Effector CD8-positive, alpha-beta T cell (primary cell): Measurements from ENCODE around the gene NFYC.
"Not testable (repeated sequence)": the region's sequence is repeated elsewhere in the genome, so short reads cannot be mapped to it uniquely, and the experiment has no call there.

Experiments used
- DNase-seq: peaks from one replicate; lab custom pipeline; 2025; lab: John Stamatoyannopoulos, UW

Gene NFYC

DNA sequence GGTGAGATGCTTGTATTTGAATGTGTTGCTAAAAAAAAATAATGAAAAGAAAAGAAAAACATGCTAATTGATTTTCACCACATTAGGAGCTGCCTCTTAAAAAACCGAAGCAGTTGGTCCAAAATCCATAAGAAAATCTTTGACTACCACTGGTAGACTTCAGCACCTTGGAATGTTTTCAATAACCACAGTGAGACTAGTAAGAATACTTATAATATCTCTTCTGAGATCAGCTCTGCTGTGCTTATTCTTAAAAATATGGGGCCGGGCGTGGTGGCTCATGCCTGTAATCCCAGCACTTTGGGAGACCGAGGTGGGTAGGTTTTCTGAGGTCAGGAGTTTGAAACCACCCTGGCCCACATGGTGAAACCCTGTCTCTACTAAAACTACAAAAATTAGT is 15.1 kb downstream of the NFYC start:
- DNase-seq: no peak

DNA sequence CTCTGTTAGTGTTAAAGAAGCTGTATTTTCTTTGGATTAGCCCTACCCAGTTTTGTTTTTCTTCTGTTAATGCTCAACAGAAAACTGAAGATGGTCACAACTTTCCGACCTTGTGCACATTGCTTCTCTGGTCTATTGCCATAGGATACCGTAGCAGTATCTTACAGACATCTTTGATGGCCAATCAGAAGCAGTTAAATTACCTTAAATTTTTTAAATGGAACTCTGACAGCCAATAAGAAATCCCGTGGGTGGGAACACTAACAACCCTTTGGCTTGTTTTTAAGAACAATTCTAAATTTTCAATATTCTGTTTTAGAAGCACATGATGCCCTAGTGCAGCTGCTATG is 17.2 kb downstream of the NFYC start:
- no peak for DNase-seq

DNA sequence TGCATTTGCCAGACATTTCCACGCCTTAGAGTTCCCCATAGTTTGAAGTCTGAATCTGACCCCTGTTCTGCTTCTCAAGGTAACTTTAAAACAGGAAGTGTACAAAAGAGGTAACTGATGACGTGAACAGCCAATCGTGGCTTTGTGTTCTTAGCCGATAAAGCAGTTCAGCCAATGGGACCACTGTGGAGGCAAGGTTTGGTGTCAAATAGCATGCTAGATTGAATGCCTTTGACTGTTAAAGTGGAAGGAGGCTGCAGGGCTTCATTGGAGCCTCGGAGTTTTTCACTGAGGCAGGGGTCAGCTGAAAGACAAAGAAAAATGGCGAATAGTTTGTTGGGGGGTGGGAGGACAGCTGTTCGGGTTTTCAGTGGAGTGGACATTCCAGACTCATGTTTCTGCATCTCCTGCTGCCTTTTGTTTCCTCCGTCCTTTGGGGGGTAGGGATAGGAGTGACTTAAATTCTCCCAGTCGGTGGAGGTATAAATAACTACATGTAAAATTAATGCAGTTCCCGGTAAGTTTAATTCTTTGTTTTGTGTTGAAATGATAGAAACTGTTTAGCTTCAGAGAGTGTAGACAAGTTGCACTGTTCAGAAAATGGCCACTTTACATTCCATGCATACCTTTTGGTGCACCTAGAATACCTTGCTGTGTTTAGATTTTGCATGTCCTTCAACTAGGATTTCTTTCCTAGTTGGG is 17.7 kb downstream of the NFYC start:
- peak; percentile 67 for DNase-seq

DNA sequence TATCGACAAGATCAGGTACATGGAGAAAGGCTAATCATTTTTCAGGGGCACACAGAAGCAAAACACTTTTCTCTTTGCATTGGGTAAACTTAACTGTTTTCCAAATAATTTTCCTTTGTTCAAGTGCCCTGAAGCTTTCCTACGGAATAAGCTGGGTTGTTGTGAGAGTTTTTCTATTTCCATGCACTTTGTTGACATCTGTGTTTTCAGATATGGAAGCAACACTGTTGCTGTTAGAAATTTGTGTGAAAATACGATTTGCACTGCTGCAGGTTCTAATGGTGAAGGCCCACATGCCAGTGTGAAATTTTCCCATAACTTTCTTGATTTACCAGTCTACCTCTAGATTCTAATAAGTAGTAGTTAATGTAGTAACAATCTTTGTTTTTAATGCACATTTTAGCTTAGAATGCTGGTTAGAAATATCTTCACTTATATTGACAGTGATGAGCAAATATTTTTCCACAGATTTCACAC is 18.3 kb downstream of the NFYC start:
- DNase-seq: no peak

DNA sequence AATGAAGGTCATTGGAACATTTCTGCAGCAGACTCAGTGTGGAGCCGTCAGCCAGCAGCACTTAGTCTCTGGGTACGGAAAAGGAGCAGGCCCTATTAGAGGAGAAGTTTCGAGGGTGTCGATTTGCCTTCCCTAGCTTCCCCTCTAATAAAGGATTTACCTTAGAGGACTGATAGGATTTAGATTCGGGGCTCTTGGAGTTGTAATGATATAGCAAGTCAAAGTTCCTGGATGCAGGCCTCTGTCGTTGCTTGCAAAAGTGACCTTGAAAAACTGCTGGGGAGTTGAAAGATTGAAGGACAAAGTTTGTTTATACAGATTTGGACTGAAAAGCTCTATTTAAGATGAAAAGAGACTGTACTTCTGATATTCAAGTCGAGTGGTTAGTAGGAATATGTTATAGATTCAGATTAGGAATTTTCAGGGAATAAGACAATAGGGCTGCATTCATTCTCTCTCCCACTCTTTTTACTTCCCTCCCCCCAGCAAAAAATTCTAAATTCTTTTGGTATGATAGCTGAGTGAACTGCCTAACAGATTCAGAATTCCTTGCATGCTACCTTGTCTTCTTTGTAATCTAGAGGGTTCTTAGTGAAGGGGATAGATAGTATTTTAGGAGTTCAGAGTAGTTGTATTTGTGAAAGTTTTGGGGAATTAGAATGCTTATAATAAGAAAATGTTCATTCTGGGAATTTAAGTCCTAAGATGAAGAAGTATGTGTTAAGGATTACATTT is 19.2 kb downstream of the NFYC start:
- no peak for DNase-seq

DNA sequence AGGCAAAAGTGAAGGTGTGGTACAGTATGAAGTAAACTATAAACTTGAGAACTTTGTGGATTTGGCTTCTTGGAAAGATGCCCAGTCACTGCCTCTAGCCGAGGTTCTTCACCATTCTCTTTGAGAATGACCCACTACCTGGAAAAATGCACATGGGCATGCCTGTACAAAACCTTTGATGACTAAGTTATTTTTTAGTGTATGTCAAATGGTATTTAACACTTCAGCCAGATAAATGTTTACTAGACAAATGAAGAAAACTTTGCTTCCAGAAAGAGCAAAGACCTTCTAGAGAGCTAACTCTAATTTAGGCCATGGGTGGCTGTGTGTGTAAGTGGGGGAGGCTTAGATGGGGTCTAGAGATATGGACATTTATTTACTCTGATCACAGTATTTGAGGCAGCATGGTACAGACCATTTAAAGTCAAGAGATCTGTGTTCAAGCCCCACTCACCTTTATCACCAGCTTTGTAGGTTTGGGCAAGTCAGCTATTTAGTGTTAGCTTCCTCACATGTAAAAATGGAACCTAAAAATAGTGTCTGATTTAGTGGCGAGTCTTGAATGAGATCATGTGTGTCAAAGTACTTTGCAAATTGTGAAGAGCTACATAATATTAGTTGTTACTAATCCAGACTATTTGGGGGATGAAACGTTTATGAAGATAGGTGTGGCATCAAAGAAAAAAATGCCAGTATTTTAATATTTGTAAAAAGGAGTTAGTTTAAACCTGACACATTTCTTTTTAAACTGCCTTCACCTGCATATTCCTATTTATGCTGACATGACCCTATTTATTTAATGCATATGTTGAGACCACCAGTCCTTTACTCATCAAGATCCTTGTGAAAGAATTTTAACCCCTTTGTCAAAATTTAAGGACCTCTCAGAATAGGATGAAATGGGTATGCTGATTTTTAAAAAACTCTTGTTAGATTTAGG is 20.2 kb downstream of the NFYC start:
- no peak for DNase-seq

DNA sequence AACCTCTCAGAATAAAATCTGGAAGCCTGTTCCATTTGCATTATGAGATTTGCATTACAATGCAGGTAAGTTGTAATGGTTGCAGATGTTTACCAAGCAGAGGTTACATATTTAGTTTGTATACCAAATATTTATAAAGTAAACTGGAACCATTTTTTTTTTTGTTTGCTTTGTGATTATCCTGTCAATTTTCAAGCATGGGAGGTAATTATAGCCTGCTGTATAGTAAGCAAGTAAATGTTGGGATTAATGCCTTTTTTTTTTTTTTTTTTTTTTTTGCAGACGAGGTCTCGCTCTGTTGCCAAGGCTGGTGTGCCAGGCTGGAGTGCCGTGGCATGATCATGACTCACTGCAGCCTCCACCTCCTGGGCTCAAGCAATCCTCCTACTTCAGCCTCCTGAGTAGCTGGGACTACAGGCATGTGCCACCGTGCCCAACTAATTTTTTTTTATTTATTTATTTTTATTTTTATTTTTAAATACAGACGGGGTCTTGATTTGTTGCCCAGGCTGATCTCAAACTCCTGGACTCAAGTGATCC is 21.0 kb downstream of the NFYC start:
- no peak for DNase-seq

DNA sequence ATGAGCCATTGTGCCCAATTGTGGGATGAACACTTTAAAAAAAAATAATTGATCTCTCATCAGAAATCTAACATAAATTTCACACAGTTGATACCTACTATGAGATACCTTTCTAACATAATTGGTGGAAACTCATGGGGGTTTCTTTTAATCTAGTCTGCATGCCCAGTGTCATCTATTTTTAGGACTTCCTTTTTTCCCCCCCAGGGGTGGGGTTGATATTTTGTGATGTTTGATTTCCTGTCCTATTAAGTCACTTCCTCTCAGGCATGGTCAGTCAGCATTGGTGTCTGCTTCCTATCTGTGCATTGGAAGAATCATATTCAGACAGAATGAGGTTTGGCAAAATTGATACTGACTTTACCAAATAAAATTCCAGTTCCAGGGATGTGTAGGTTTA is 21.5 kb downstream of the NFYC start:
- DNase-seq: no peak

DNA sequence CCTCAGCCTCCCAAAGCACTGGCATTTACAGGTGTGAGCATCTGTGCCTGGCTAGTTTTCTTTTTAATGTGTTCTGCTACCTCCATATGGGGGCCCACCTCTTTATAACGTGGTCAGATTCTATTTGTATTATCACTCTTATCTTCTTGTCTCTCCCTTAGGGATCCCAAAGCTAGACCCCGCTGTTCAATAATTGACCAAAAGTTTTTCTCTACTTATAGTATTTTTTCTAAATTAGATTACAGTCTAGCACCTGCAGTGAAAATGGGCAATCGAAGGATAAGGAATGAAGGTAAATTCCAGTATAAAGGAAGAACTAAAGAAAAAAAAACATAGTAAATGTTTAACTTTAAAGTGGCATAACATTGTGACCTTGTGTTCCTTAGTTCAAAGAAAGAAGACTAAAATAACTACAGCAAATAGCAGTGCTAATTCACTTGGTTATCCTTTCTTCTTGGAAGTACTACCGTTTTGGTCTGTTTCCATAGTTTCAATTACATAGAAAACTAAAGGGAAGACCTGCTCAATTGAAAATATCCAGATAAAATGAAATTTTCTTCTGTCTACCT is 24.1 kb downstream of the NFYC start:
- DNase-seq: no peak

DNA sequence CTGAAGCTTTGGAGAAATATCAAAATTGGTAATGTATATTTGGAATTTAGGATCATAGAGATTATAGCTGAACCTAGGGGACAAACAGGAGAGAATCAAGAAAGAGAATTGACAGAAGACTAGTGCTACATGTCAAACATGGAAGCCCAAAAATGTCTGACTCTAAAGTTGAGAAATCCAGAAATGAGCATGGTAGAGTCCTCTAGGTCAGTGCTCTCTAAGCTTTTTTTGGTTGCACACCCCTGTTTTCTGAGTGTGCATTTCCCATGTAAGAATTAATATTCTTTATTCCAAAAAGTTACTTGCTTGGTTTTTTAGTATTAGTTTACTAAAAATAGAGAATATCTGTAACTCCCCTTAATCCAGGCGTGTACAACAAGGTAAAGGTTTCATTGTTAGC is 25.6 kb downstream of the NFYC start:
- no peak for DNase-seq

DNA sequence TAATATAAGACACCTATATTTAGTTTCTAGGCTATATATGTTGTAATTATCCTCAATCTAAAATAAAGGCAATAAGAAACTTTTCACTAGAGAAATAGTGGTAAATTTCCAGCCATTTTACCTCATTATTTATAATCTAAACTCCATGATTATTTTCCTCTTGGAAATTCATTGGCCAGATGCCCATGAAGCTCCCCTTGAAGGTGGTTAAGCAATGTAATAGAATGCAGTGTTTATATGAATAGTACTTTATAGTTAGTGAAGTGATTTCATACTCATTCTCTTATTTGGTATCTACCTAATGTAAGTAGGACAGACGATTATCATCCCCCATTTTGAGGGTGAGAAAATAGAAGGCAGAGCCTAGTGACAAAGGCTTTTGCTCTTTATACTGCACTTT is 26.5 kb downstream of the NFYC start:
- DNase-seq: no peak

DNA sequence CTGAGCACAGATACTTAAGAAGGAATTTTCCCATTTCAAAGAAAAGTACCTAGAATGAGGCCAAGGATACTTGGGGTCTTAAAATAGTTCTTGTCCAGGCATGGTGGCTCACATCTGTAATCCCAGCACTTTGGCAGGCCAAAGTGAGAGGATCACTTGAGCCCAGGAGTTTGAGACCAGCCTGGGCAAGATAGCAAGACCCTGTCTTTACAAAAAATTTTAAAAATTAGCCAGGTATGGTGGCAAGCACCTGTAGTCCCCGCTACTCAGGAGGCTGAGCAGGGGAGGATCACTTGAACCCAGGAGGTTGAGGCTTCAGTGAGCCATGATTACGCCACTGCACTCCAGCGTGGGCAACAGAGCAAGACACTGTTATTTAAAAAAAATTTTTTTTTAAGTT is 29.0 kb downstream of the NFYC start:
- no peak for DNase-seq

DNA sequence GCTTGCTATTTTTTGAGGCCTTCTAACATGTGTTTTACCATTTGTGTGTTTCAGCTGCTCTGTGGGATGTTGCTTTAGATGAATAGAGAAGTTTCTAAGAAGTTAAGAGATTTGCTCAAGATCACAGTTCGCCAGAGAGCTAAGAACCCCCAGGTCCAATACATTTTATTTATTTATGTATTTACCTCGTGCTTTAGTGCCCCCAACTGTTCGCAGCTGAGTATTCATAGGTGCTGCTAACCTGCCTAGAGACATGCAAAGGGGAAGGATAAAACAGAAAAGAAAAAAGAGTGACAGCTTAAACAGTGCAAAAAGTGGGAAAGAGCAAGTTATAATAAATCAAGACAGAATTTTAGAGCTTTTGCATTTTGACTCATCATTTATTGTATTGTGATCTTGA is 31.1 kb downstream of the NFYC start:
- no peak for DNase-seq

DNA sequence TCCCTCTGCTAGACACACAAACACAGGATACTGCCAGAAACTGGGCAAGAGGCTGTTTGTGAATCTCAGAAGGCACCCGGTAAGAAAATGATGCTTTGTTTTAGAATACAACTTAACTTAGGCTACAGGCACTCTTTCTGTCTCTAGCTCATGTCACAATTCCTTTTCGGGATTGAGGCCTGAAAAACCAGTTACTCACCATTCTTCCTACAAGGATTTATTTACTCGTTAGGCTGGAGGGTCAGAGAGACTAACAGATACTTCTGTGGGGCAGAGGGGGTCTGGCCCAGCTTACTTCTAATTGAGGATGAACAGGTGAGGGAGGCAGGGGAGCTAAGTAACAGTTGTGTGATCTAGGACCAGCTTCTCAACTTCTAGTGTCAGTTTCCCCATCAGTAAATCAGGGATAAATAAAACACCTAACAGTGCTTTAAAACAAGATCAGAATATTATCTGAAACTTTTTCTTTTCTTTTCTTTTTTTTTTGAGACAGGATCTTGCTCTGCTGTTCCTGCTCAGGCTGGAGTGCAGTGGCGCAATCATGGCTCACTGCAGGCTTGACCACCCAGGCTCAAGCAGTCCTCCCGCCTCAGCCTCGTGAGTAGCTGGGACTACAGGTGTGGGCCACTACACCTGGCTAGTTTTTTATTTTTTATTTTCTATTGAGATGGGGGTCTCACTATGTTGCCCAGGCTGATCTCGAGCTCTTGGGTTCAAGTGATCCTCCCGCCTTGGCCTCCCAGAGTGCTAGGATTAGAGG is 31.9 kb downstream of the NFYC start:
- DNase-seq: no peak

DNA sequence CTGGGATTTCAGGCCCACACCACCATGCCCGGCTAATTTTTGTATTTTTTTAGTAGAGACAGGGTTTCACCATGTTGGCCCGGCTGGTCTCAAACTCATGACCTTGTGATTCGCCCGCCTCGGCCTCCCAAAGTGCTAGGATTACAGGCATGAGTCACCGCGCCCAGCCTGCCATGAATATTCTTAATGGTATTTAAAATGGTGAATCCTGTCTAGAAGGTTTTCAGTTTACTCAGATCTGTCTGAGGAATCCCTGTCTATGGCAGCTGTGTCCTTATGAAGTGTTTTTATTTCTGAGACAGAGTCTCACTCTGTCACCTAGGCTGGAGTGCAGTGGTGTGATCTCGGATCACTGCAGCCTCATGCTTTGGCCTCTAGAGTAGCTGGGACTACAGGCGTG is 36.2 kb downstream of the NFYC start:
- not testable (repeated sequence) for DNase-seq

DNA sequence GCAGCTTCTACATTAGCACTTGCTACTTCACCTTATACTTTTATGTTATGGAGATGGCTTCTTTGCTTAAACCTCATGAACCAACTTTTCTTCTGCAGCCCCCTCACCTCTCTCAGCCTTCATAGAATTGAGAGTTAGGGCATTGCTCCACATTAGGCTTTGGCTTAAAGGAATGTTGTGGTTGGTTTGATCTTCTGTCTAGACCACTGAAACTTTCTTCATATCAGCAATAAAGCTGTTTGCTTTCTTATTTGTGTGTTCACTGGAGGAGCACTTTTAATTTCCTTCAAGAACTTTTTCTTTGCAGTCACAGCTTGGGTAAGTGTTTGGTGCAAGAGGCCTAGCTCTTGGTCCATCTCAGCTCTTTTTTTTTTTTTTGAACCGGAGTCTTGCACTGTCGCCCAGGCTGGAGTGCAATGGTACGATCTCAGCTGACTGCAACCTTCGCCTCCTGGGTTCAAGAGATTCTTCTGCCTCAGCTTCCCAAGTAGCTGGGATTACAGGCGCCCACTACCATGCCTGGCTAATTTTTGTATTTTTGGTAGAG is 37.9 kb downstream of the NFYC start:
- not testable (repeated sequence) for DNase-seq

DNA sequence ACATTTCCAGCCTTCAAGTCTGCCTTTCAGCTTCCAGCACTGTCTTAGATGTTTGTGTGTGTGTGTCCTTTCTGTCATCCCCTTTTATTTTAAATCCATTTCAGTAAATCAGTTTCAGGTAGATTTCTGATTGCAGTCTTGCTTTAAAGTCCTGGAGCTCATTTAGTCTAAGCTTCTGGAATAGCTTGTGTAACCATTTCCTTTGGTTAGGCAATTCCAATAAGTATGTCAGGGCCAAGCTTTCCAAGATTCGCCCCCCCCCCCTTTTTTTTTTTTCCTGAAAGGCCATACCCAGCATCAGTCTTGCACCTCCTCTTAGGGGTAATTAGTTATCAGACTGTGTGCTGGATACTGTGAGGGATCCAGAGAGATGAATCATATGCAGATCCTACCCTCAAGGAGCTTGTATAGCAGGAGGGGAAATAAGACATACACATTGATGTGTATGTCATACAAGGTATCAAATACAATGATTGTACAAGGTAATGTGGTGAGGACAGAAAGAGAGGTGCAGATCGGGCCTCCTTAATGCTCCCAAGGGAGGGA is 41.3 kb downstream of the NFYC start:
- DNase-seq: no peak

DNA sequence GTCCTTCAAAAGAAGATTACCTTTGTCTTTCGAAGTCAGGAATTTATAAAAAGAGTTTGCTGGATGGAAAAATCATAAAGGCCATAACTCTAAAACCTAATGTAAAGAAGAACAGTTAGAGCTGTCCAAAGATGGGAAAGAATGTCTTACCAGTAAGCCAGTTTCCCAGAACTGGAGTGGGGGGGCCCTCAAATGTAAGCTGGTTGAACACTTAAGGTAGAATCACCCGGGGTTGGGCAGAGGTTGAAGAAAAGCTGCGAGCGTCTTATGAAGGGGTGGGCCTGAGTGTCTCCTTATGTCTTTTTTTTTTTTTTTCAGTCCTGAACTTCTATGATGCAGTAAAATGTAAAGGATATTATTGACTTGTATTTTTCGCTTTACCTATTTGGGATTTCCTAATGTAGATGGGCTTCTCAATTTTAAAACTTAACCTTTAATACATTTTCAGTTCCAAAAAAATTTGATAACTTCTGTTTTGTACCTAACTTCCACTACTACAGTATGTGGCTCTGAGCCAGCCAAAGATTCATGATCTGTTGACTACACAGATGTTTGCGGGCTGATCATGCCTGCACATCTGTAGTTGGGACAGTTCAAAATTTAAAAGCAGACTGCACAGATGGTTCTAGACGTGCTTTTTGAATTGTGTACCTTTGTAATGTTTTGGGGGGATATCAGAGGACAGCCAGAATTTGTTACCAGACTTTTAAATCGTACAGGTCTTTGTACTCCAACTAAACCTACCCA is 43.6 kb downstream of the NFYC start:
- no peak for DNase-seq

DNA sequence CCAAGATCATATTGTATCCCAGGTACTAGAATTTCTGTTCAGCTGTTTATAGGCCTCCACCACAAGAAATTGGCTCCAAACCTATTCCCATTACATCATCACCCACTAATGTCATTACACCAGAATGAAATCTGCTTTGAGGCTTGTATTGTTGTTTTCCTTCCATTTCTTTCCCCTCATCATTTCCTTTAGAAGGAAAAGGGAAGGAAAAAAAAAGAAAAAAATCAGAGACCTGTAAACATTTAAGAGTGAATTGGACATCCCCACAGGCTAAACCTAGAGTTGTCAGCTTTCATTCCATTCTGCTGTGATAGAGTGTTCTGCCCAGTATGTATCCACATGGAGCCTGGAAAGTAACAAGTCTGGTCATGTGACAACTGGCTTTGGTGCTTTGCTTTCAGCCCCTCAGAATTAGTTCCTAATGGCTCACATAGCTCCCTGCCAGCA is 44.6 kb downstream of the NFYC start:
- DNase-seq: no peak

DNA sequence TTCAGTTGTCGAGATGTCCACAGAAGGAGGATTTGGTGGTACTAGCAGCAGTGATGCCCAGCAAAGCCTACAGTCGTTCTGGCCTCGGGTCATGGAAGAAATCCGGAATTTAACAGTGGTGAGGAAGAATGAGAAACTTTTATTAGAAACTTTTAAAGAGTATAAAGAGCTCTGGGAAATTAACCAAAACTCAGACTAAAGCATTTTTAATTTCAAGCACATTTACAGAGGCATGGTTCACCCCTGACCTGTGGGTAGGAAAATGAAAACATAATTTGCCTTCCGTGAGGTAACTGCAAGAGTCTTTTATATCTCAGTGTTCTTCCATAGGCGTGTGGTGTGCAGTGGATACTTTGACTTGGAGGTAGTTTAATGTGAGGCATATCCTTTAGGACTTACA is 47.3 kb downstream of the NFYC start:
- DNase-seq: no peak
